Uterine smooth muscle cell (primary cell): ENCODE measurements around the gene NELFB. TPM values are rescaled to one million over a fixed set of nuclear protein-coding genes. Genes with fewer than 3 reads are reported as not detected.

Experiments
- total RNA-seq: library from RNA; depleted of rRNA; stranded (reverse); fragments of >200 nt; gene quantifications from 2 replicates; pipeline ENCODE4 v1.2.3, GENCODE V29; 2014

The NELFB gene
- 60.7 and 75.9 TPM in 2 replicates for total RNA-seq

GRCh38 chr9:137254624-137255447 is at the start of gene NELFB:
Gene NELFB (plus strand): TSS chr9:137255327.

GRCh38 chr9:137222190-137223077 is 32.7 kb upstream of the NELFB start, which contains the start of gene RNF208:
Gene RNF208 (minus strand): TSS chr9:137222240. CDS start chr9:137221212, 1,028 bp downstream.

GRCh38 chr9:137224830-137225694 is 30.1 kb upstream of the NELFB start, which contains the start of gene CYSRT1:
Gene CYSRT1 (plus strand): TSS chr9:137225174. CDS start chr9:137225622, 448 bp downstream.

GRCh38 chr9:137227054-137227852 is 27.9 kb upstream of the NELFB start, which contains the start of gene RNF224:
Gene RNF224 (plus strand): TSS chr9:137227502. CDS start chr9:137228336, 834 bp downstream.

GRCh38 chr9:137230705-137231371 is 24.3 kb upstream of the NELFB start, which contains the start of gene SLC34A3:
Gene SLC34A3 (plus strand): TSS chr9:137230901. CDS start chr9:137231703, 802 bp downstream.

GRCh38 chr9:137240841-137241489 is 14.2 kb upstream of the NELFB start, which contains the start of gene TUBB4B:
Gene TUBB4B (plus strand): TSS chr9:137241287. CDS start chr9:137241361, 74 bp downstream.

GRCh38 chr9:137251194-137251461 is 4.0 kb upstream of the NELFB start, which contains the start of gene STPG3:
Gene STPG3 (plus strand): TSS chr9:137251286. CDS start chr9:137251287, 1 bp downstream.

GRCh38 chr9:137277329-137278041 is 22.4 kb downstream of the NELFB start, which contains the start of gene TOR4A:
Gene TOR4A (plus strand): TSS chr9:137277726. CDS start chr9:137278690, 964 bp downstream.

GRCh38 chr9:137302118-137302448 is 47.0 kb downstream of the NELFB start, which contains the start of gene NRARP:
Gene NRARP (minus strand): TSS chr9:137302271. CDS start chr9:137301928, 343 bp downstream.

Other genes with a start within 250 kb of the NELFB start
- gene ABCA2, start 227.1 kb upstream of the NELFB start, total RNA-seq = 19.0 and 31.7 TPM in 2 replicates
- gene FUT7, start 223.2 kb upstream of the NELFB start, total RNA-seq = not detected in 2 replicates
- gene NPDC1, start 209.2 kb upstream of the NELFB start, total RNA-seq = 13.3 and 20.9 TPM in 2 replicates
- not detected in 2 replicates for gene ENTPD2, start 201.3 kb upstream of the NELFB start, total RNA-seq
- 7.1 and 18.6 TPM in 2 replicates for gene SAPCD2, start 184.8 kb upstream of the NELFB start, total RNA-seq
- gene UAP1L1, start 177.8 kb upstream of the NELFB start, total RNA-seq = 28.3 and 33.1 TPM in 2 replicates
- 73.2 and 128 TPM in 2 replicates for gene MAN1B1, start 168.3 kb upstream of the NELFB start, total RNA-seq
- gene DPP7, start 140.6 kb upstream of the NELFB start, total RNA-seq = 45.3 and 86.1 TPM in 2 replicates
- gene GRIN1, start 116.2 kb upstream of the NELFB start, total RNA-seq = under 0.01 and 0.11 TPM in 2 replicates
- gene LRRC26, start 85.3 kb upstream of the NELFB start, total RNA-seq = not detected in 2 replicates
- gene TMEM210, start 83.3 kb upstream of the NELFB start, total RNA-seq = 0.25 TPM in 1 of 2 replicates, not detected in the other
- 29.9 and 34.0 TPM in 2 replicates for gene ANAPC2, start 66.8 kb upstream of the NELFB start, total RNA-seq
- 60.9 and 82.4 TPM in 2 replicates for gene SSNA1, start 66.7 kb upstream of the NELFB start, total RNA-seq
- gene TPRN, start 54.6 kb upstream of the NELFB start, total RNA-seq = 6.8 and 8.7 TPM in 2 replicates
- gene TMEM203, start 49.7 kb upstream of the NELFB start, total RNA-seq = 37.1 and 41.5 TPM in 2 replicates
- 2.6 and 4.8 TPM in 2 replicates for gene NDOR1, start 49.6 kb upstream of the NELFB start, total RNA-seq
- gene RNF208, start 33.1 kb upstream of the NELFB start, total RNA-seq = 0.11 and 0.25 TPM in 2 replicates
- gene CYSRT1, start 30.2 kb upstream of the NELFB start, total RNA-seq = 0.55 and 0.62 TPM in 2 replicates
- gene RNF224, start 27.8 kb upstream of the NELFB start, total RNA-seq = 0.11 TPM in 1 of 2 replicates, not detected in the other
- gene SLC34A3, start 24.4 kb upstream of the NELFB start, total RNA-seq = not detected in 2 replicates
- 153 and 473 TPM in 2 replicates for gene TUBB4B, start 14.0 kb upstream of the NELFB start, total RNA-seq
- not detected in 2 replicates for gene STPG3, start 4.0 kb upstream of the NELFB start, total RNA-seq
- gene TOR4A, start 22.4 kb downstream of the NELFB start, total RNA-seq = 34.0 and 38.7 TPM in 2 replicates
- gene NRARP, start 46.9 kb downstream of the NELFB start, total RNA-seq = 0.11 and 0.12 TPM in 2 replicates
- gene EXD3, start 167.8 kb downstream of the NELFB start, total RNA-seq = 6.5 and 19.5 TPM in 2 replicates
- 0.22 and 1.00 TPM in 2 replicates for gene NOXA1, start 168.1 kb downstream of the NELFB start, total RNA-seq
- gene ENTPD8, start 186.0 kb downstream of the NELFB start, total RNA-seq = under 0.01 and 0.12 TPM in 2 replicates
- 16.9 and 28.0 TPM in 2 replicates for gene NSMF, start 204.0 kb downstream of the NELFB start, total RNA-seq